IMR-90 (cell line): ENCODE data around the gene LYZL6. TPM values are rescaled to one million over a fixed set of nuclear protein-coding genes. Genes with fewer than 3 reads are reported as not detected.

ENCODE experiments used
- ATAC-seq: fragments of 200-7000 bp; cut with Tn5 transposase; 2 replicates; pipeline ENCODE4 v1.9.1; 2020; ENCODE audit warnings: low read depth, mild to moderate bottlenecking, moderate library complexity
- BruUV-seq: library from RNA; stranded (reverse); fragments of 400-500 nt; replicated peaks from 2 replicates; lab custom pipeline; 2021; lab: Mats Ljungman, UMichigan
- CTCF ChIA-PET: fragments of 300-600 bp; formaldehyde crosslinking; extraction: SDS; loops from one replicate; lab custom pipeline; 2021; ENCODE audit warnings: antibody characterized with exemption; lab: Yijun Ruan, JAX
- POLR2A ChIA-PET: fragments of 300-600 bp; sonication (Branson Sonifier 250); formaldehyde crosslinking; loops from one replicate; lab custom pipeline; 2022; ENCODE audit warnings: antibody characterized with exemption; ENCODE audit not compliant: unreplicated experiment; lab: Charles Lee
- DNase-seq: peaks from one replicate; pipeline ENCODE4 v3.0.0; 2013
- H2AFZ ChIP-seq: replicated peaks from 2 replicates; pipeline ENCODE3; 2013; ENCODE audit warnings: low read length, mild to moderate bottlenecking; ENCODE audit not compliant: poor library complexity
- H2AK5ac ChIP-seq: 2 replicates; pipeline ENCODE4 v1.6.1; 2013; ENCODE audit warnings: low read depth, low read length, inconsistent platforms
- H2AK9ac ChIP-seq: replicated peaks from 2 replicates; pipeline ENCODE3; 2013; ENCODE audit warnings: mild to moderate bottlenecking, low read depth, low read length, moderate library complexity; ENCODE audit not compliant: poor library complexity
- H2BK120ac ChIP-seq: 2 replicates; pipeline ENCODE4 v1.6.1; 2013; ENCODE audit warnings: low read depth, low read length, inconsistent platforms
- H2BK15ac ChIP-seq: 3 replicates; pipeline ENCODE4 v1.6.1; 2013; ENCODE audit warnings: low read depth, low read length, inconsistent platforms
- H2BK20ac ChIP-seq: 2 replicates; pipeline ENCODE4 v1.6.1; 2013; ENCODE audit warnings: low read depth, mild to moderate bottlenecking, inconsistent platforms, low read length, moderate library complexity
- H2BK5ac ChIP-seq: 2 replicates; pipeline ENCODE4 v1.6.1; 2013; ENCODE audit warnings: mild to moderate bottlenecking, low read depth, low read length, inconsistent platforms; ENCODE audit not compliant: poor library complexity, severe bottlenecking
- H3K14ac ChIP-seq: replicated peaks from 2 replicates; pipeline ENCODE4 v1.6.1; 2013; ENCODE audit warnings: low read depth, low read length, inconsistent platforms
- H3K18ac ChIP-seq: 2 replicates; pipeline ENCODE4 v1.6.1; 2013; ENCODE audit warnings: low read depth, low read length, control low read depth
- H3K23ac ChIP-seq: 2 replicates; pipeline ENCODE4 v1.6.1; 2013; ENCODE audit warnings: low read depth, low read length, inconsistent platforms
- H3K27ac ChIP-seq: 2 replicates; pipeline ENCODE4 v1.5.1; 2013; ENCODE audit warnings: mild to moderate bottlenecking, control low read depth, low read length; ENCODE audit not compliant: insufficient read depth
- H3K27me3 ChIP-seq: 2 replicates; pipeline ENCODE4 v1.6.1; 2013; ENCODE audit warnings: low read length; ENCODE audit not compliant: control insufficient read depth, insufficient read depth
- H3K36me3 ChIP-seq: 2 replicates; pipeline ENCODE4 v1.6.1; 2013; ENCODE audit warnings: low read length, mixed read lengths; ENCODE audit not compliant: control insufficient read depth, insufficient read depth
- H3K4ac ChIP-seq: 2 replicates; pipeline ENCODE4 v1.6.1; 2013; ENCODE audit warnings: low read depth, low read length, inconsistent platforms
- H3K4me1 ChIP-seq: 2 replicates; pipeline ENCODE4 v1.6.1; 2013; ENCODE audit warnings: low read length, mixed read lengths; ENCODE audit not compliant: control insufficient read depth, insufficient read depth
- H3K4me2 ChIP-seq: 2 replicates; pipeline ENCODE4 v1.6.1; 2013; ENCODE audit warnings: low read depth, mild to moderate bottlenecking, control low read depth, low read length, moderate library complexity
- H3K4me3 ChIP-seq: 2 replicates; pipeline ENCODE4 v1.5.1; 2013; ENCODE audit warnings: low read depth, mild to moderate bottlenecking, control low read depth, low read length, moderate library complexity; ENCODE audit not compliant: insufficient read depth
- H3K56ac ChIP-seq: 2 replicates; pipeline ENCODE4 v1.6.1; 2013; ENCODE audit warnings: low read length, inconsistent platforms; ENCODE audit not compliant: insufficient read depth; ENCODE audit errors: extremely low read depth
- H3K79me1 ChIP-seq, 2 experiments: 2 replicates each; pipeline ENCODE4 v1.6.1; 2013; ENCODE audit warnings: low read length in 2 of 2, inconsistent platforms in 1 of 2, low read depth in 1 of 2
- H3K9ac ChIP-seq: 2 replicates; pipeline ENCODE4 v1.6.1; 2013; ENCODE audit warnings: low read depth, low read length, control low read depth
- H3K9me1 ChIP-seq: 2 replicates; pipeline ENCODE4 v1.6.1; 2013; ENCODE audit warnings: low read length, inconsistent platforms; ENCODE audit not compliant: insufficient read depth
- H3K9me3 ChIP-seq: 2 replicates; pipeline ENCODE4 v1.6.1; 2013; ENCODE audit warnings: low read length; ENCODE audit not compliant: control insufficient read depth, insufficient read depth
- H4K20me1 ChIP-seq: 2 replicates; pipeline ENCODE4 v1.6.1; 2013; ENCODE audit warnings: low read length, inconsistent platforms; ENCODE audit not compliant: insufficient read depth
- H4K5ac ChIP-seq: 2 replicates; pipeline ENCODE4 v1.6.1; 2013; ENCODE audit warnings: mild to moderate bottlenecking, low read depth, low read length, control low read depth
- H4K8ac ChIP-seq, 2 experiments: 2 replicates each; pipeline ENCODE4 v1.6.1; 2013; ENCODE audit warnings: low read depth in 2 of 2, low read length in 2 of 2, control low read depth in 1 of 2, inconsistent platforms in 1 of 2
- H4K91ac ChIP-seq: 2 replicates; pipeline ENCODE4 v1.6.1; 2013; ENCODE audit warnings: low read depth, low read length, inconsistent platforms; ENCODE audit not compliant: insufficient read depth
- BHLHE40 ChIP-seq: fragments of 150-350 bp; IDR thresholded peaks from 2 replicates; pipeline ENCODE4 v1.6.1; 2016; ENCODE audit warnings: mild to moderate bottlenecking, low read depth, low read length
- CEBPB ChIP-seq: IDR thresholded peaks from 2 replicates; pipeline ENCODE4 v1.6.1; 2012; ENCODE audit warnings: low read depth, low read length, improper control_type of control experiment
- CHD1 ChIP-seq: IDR thresholded peaks from 2 replicates; pipeline ENCODE4 v1.6.1; 2012; ENCODE audit warnings: low read depth, low read length, improper control_type of control experiment
- FOS ChIP-seq: fragments of 150-350 bp; IDR thresholded peaks from 2 replicates; pipeline ENCODE4 v1.6.1; 2016; ENCODE audit warnings: low read depth, low read length
- MAFK ChIP-seq: IDR thresholded peaks from 2 replicates; pipeline ENCODE4 v1.6.1; 2012; ENCODE audit warnings: low read depth, low read length, improper control_type of control experiment
- MAZ ChIP-seq: IDR thresholded peaks from 2 replicates; pipeline ENCODE4 v1.6.1; 2012; ENCODE audit warnings: low read depth, mild to moderate bottlenecking, low read length, improper control_type of control experiment, moderate library complexity, borderline replicate concordance
- MXI1 ChIP-seq: IDR thresholded peaks from 2 replicates; pipeline ENCODE4 v1.6.1; 2012; ENCODE audit warnings: low read depth, mild to moderate bottlenecking, low read length, moderate library complexity, borderline replicate concordance
- RAD21 ChIP-seq: IDR thresholded peaks from 2 replicates; pipeline ENCODE4 v1.6.1; 2012; ENCODE audit warnings: low read length, improper control_type of control experiment
- RCOR1 ChIP-seq: IDR thresholded peaks from 2 replicates; pipeline ENCODE4 v1.6.1; 2012; ENCODE audit warnings: mild to moderate bottlenecking, low read length, improper control_type of control experiment; ENCODE audit not compliant: insufficient replicate concordance
- RFX5 ChIP-seq: IDR thresholded peaks from 2 replicates; pipeline ENCODE4 v1.8.0; 2012; ENCODE audit warnings: low read depth, mild to moderate bottlenecking, low read length, moderate library complexity
- SMC3 ChIP-seq: fragments of 150-350 bp; IDR thresholded peaks from 2 replicates; pipeline ENCODE4 v1.6.1; 2016; ENCODE audit warnings: low read depth, mild to moderate bottlenecking, antibody characterized with exemption, low read length, moderate library complexity
- WGBS, 2 experiments: methylation state at CpG; one replicate each; pipeline versions ENCODE4 v1.1.5 to v1.1.7; 2013; ENCODE audit warnings: missing lambda C conversion rate in 2 of 2; ENCODE audit not compliant: insufficient read length in 1 of 2; ENCODE audit errors: extremely low coverage in 2 of 2; 5-methylcytosine and 5-hydroxymethylcytosine counted together
- dilution Hi-C: fragments of 300-500 bp; cut with HindIII; formaldehyde crosslinking; loops from one replicate; pipeline ENCODE4 v1.14.3; 2018; ENCODE audit warnings: low sequenced_read_pairs; ENCODE audit not compliant: unreplicated experiment
- in situ Hi-C: fragments of 300-500 bp; cut with MboI; formaldehyde crosslinking; loops from 3 replicates; pipeline ENCODE4 v1.14.3; 2019; ENCODE audit warnings: low sequenced_read_pairs, inconsistent platforms, mixed read lengths
- intact Hi-C: fragments of 100-400 bp; cut with micrococcal nuclease; formaldehyde crosslinking; loops from 2 replicates; pipeline ENCODE4 v1.10.0; 2022
- polyA plus RNA-seq, 3 experiments: library from polyadenylated mRNA; depleted of rRNA; stranded (reverse); fragments of >200 nt; gene quantifications; 2 replicates each; pipeline ENCODE4 v1.2.3, GENCODE V29; 2012; ENCODE audit warnings: low replicate concordance in 1 of 3
- total RNA-seq: library from RNA; depleted of rRNA; stranded (reverse); fragments of >200 nt; gene quantifications from 2 replicates; pipeline ENCODE4 v1.2.3, GENCODE V29; 2012
- TF ChIP-seq, protein P1 (sequence below): fragments of 150-350 bp; IDR thresholded peaks from 2 replicates; pipeline ENCODE4 v1.6.1; 2016; ENCODE audit warnings: low read depth, mild to moderate bottlenecking, low read length, moderate library complexity, borderline replicate concordance
- TF ChIP-seq, protein P2 (sequence below): conservative IDR thresholded peaks from 2 replicates; pipeline ENCODE4 v1.5.1; 2012; ENCODE audit warnings: mild to moderate bottlenecking, low read depth, low read length, improper control_type of control experiment

The LYZL6 gene
- total and polyA plus RNA-seq, 2 of the 4 experiments (the other 2 are of a cell fraction), result not detected

DNA sequence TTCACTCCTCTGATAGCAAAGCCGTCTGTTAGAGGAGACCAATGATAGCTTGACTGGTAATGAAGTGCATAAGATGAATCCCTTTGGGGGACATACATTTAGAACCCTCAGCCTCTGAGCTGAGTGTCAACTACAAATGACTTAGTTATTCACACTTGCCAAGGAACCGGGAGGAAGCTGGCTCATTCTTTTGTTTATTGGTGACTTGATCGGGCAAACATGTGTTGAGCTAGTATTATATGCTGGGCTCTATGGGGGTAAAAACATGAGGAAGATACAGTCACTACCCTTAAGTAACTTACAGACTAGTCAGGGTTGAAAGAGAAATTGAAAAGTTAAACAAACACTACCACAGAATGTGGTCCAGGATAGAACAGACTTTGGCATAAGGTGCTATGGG is 34.8 kb upstream of the LYZL6 start:
- H3K4me1 ChIP-seq, result peaks cover 5% of the 10 kb centered on the region
- H2AFZ ChIP-seq, result no peak overlapping the region
- no TSS peak for BruUV-seq
- in situ Hi-C loops (no loop called here), intact Hi-C loops (no loop called here), dilution Hi-C loops (no loop called here)
- H4K8ac ChIP-seq, result no peak overlapping the region
- ATAC-seq (no peak), DNase-seq (no peak)
- H3K56ac ChIP-seq, result no peak overlapping the region
- H4K91ac ChIP-seq, result no peak overlapping the region
- TF ChIP-seq BHLHE40 (no peak), SMC3 (no peak), RAD21 (no peak), MAFK (no peak), CEBPB (no peak), RCOR1 (no peak), CHD1 (no peak), MXI1 (no peak), MAZ (no peak), RFX5 (no peak), FOS (no peak)
- TF ChIP-seq, protein P1, sequence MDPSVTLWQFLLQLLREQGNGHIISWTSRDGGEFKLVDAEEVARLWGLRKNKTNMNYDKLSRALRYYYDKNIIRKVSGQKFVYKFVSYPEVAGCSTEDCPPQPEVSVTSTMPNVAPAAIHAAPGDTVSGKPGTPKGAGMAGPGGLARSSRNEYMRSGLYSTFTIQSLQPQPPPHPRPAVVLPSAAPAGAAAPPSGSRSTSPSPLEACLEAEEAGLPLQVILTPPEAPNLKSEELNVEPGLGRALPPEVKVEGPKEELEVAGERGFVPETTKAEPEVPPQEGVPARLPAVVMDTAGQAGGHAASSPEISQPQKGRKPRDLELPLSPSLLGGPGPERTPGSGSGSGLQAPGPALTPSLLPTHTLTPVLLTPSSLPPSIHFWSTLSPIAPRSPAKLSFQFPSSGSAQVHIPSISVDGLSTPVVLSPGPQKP, result no peak
- TF ChIP-seq, protein P2, sequence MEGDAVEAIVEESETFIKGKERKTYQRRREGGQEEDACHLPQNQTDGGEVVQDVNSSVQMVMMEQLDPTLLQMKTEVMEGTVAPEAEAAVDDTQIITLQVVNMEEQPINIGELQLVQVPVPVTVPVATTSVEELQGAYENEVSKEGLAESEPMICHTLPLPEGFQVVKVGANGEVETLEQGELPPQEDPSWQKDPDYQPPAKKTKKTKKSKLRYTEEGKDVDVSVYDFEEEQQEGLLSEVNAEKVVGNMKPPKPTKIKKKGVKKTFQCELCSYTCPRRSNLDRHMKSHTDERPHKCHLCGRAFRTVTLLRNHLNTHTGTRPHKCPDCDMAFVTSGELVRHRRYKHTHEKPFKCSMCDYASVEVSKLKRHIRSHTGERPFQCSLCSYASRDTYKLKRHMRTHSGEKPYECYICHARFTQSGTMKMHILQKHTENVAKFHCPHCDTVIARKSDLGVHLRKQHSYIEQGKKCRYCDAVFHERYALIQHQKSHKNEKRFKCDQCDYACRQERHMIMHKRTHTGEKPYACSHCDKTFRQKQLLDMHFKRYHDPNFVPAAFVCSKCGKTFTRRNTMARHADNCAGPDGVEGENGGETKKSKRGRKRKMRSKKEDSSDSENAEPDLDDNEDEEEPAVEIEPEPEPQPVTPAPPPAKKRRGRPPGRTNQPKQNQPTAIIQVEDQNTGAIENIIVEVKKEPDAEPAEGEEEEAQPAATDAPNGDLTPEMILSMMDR, result no peak
- no peak overlapping the region for H3K23ac ChIP-seq
- no peak overlapping the region for H2BK15ac ChIP-seq
- H3K9ac ChIP-seq, result no peak overlapping the region
- no peak overlapping the region for H3K18ac ChIP-seq
- H2BK5ac ChIP-seq, result no peak overlapping the region
- H3K14ac ChIP-seq, result no peak overlapping the region
- H4K20me1 ChIP-seq, result no peaks in the 10 kb centered on the region
- no peak overlapping the region for H3K27ac ChIP-seq
- no peaks in the 10 kb centered on the region; the same call in 1 of the 2 replicates for H3K9me1 ChIP-seq
- H3K4me2 ChIP-seq, result no peak overlapping the region
- POLR2A ChIA-PET, result no interaction called here
- H3K27me3 ChIP-seq, result no peaks in the 10 kb centered on the region; the same call in 1 of the 2 replicates
- no peak overlapping the region for H4K5ac ChIP-seq
- H2BK120ac ChIP-seq, result no peak overlapping the region
- H3K4me3 ChIP-seq, result no peak overlapping the region
- CTCF ChIA-PET, result interaction anchor here (0.7 to 0.9 kb wide), 2 partner anchors 28 to 94 kb away, joined by 3 read pairs; no protein-coding TSS in a partner anchor
- H3K4ac ChIP-seq, result no peak overlapping the region
- no peaks in the 10 kb centered on the region for H3K9me3 ChIP-seq
- H3K79me1 ChIP-seq, result no peaks in the 10 kb centered on the region
- no peak overlapping the region for H2BK20ac ChIP-seq
- H2AK5ac ChIP-seq, result no peak overlapping the region
- no peak overlapping the region for H2AK9ac ChIP-seq
- no CpG with 5 or more reads among the region's 3 CpGs for WGBS, 2 experiments
- no peaks in the 10 kb centered on the region for H3K36me3 ChIP-seq
